ENCODE results near the gene NEIL3. TPM values are rescaled to one million over a fixed set of nuclear protein-coding genes. Genes with fewer than 3 reads are reported as not detected.

NEIL3 gene
- total RNA-seq, 1 experiment from 2014 or later = 18.1 TPM

- TF ChIP-seq REST (IDR thresholded peaks at IDR 0.05; ENCODE audit: low read depth) (no peak), SRF (IDR thresholded peaks at IDR 0.05; ENCODE audit: low read depth) (no peak), ZFX (IDR thresholded peaks at IDR 0.05) (no peak), SIN3A (IDR thresholded peaks at IDR 0.05; ENCODE audit: low read depth) (no peak)
These were observed 45.9 kb upstream of the NEIL3 start (continued) for GRCh38 chr4:177263818-177264217.

DNA sequence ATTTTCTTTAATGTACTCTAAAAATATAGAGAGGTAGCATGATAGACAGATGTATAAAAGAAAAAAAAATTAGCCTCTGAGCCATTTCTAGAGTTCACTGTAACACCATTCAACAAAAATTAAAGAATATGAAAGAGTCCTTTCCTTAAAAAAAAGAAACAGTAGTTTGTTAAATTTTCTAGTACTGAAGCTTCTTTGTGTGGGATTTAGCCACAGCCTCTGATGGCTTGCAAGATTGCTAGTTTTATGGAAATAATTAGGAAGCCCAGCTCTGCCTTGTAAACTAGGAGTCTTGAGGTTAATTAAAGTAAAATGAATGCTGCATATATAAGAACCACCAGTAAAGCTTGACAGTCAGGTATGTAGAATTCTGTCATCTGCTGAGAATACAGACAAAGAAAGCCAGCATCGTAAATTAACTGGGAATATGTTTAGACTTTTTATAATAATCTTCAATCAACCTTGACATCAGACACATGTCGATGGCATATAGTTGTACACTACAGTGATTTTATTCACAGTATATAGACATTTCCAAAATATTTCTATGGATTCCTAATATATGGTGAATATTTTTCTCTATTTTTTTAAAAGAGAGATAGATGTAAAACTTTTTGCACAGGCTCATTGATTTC is 44.8 kb upstream of the NEIL3 start:
- no peaks in the 10 kb centered on the region for H3K36me3 ChIP-seq (ENCODE audit: control insufficient read depth in 1 of 2, insufficient read depth in 2 of 2, low read length in 2 of 2)
- ChIA-PET POLR2A (no interaction called here), RAD21 (ENCODE audit: low non-redundant PET in 1 of 2, low total read pairs in 2 of 2, uncharacterized antibody in 2 of 2, unreplicated experiment in 2 of 2) (no interaction called here), CTCF (no interaction called here)
- H3K4me2 ChIP-seq (ENCODE audit: low read length) = no peak overlapping the region
- no peaks in the 10 kb centered on the region for H3K9me2 ChIP-seq (ENCODE audit: insufficient read depth)
- ATAC-seq (no peak), DNase-seq (ENCODE audit: low read depth, low spot score) (no peak)
- intact Hi-C loops (cut with micrococcal nuclease) = no loop called here
- H3K9ac ChIP-seq (ENCODE audit: low read length) = no peak overlapping the region
- no peaks in the 10 kb centered on the region for H3K9me3 ChIP-seq (ENCODE audit: control insufficient read depth in 1 of 2, insufficient read depth in 1 of 2, low read depth in 1 of 2, low read length in 2 of 2)
- no peaks in the 10 kb centered on the region for H3K4me1 ChIP-seq (ENCODE audit: control insufficient read depth in 1 of 2, insufficient read depth in 2 of 2, low read length in 2 of 2)
- no peak overlapping the region for H2AFZ ChIP-seq (ENCODE audit: low read depth, low read length, poor library complexity, severe bottlenecking)
- H4K20me1 ChIP-seq (ENCODE audit: insufficient read depth) = no peaks in the 10 kb centered on the region
- H3K79me2 ChIP-seq (ENCODE audit: insufficient read depth, low read length) = no peaks in the 10 kb centered on the region
- no peaks in the 10 kb centered on the region for H3K27me3 ChIP-seq (ENCODE audit: insufficient read depth, low read length)
- no peak overlapping the region for H3K27ac ChIP-seq (ENCODE audit: low read depth, low read length)
- no peak for TF ChIP-seq REST (IDR thresholded peaks at IDR 0.05; ENCODE audit: low read depth)
- no peak for TF ChIP-seq CEBPB (IDR thresholded peaks at IDR 0.05; ENCODE audit: low read depth)
- TF ChIP-seq ZFX (IDR thresholded peaks at IDR 0.05) = no peak
- BruUV-seq (replicated peaks) = no TSS peak
- no peak overlapping the region for H3K4me3 ChIP-seq (replicated peaks in 1 of 2; ENCODE audit: low read depth in 1 of 2, low read length in 2 of 2)

Measured in HCT116 (cell line).